ENCODE measurements around the gene SDR9C7.

Gene SDR9C7

GRCh38 chr12:56955631-56956256 lies 21.5 kb upstream of the SDR9C7 start:
- H3K27me3 ChIP-seq (ENCODE audit: insufficient read depth, poor library complexity, severe bottlenecking), result no peaks in the 10 kb centered on the region
- DNase-seq (ENCODE audit: low read depth in 1 of 2, low spot score in 1 of 2), result no peak
- no peak overlapping the region for H3K4me3 ChIP-seq (replicated peaks; ENCODE audit: insufficient read depth, low read length)
- TF ChIP-seq REST (IDR thresholded peaks at IDR 0.05; ENCODE audit: insufficient replicate concordance, low read depth) (no peak), POLR2AphosphoS5 (IDR thresholded peaks at IDR 0.05; ENCODE audit: low read depth) (no peak), CTCF (IDR thresholded peaks at IDR 0.05; ENCODE audit: insufficient read depth, low read length) (no peak)
- H3K27ac ChIP-seq (replicated peaks), result no peak overlapping the region

- no peak overlapping the region for H3K4me3 ChIP-seq (replicated peaks; ENCODE audit: insufficient read depth, low read length)
Measured at GRCh38 chr12:56954958-56955355, 20.7 kb upstream of the SDR9C7 start.

More at GRCh38 chr12:56954958-56955355, 20.7 kb upstream of the SDR9C7 start:
- Histone ChIP-seq H3K27me3 (ENCODE audit: insufficient read depth, poor library complexity, severe bottlenecking) (no peaks in the 10 kb centered on the region), H3K27ac (replicated peaks) (no peak overlapping the region)
- TF ChIP-seq GABPA (IDR thresholded peaks at IDR 0.05; ENCODE audit: low read depth) (no peak), CTCF (IDR thresholded peaks at IDR 0.05; ENCODE audit: insufficient read depth, low read length) (no peak), POLR2AphosphoS5 (IDR thresholded peaks at IDR 0.05; ENCODE audit: low read depth) (no peak), SPI1 (IDR thresholded peaks at IDR 0.05; ENCODE audit: borderline replicate concordance, low read depth) (no peak), REST (IDR thresholded peaks at IDR 0.05; ENCODE audit: insufficient replicate concordance, low read depth) (no peak)
- DNase-seq (ENCODE audit: low read depth in 1 of 2, low spot score in 1 of 2), result no peak

Data from HL-60 (cell line).